Measurements from ENCODE around the gene CHST10.

The CHST10 gene

GRCh38 chr2:100426384-100426720 is 8.9 kb upstream of the CHST10 start:
- H3K27ac ChIP-seq (ENCODE audit: low read length), result no peak overlapping the region
- no peak overlapping the region for H3K4me3 ChIP-seq (ENCODE audit: low read depth in 1 of 2, low read length in 2 of 2)
- no peaks in the 10 kb centered on the region for H3K36me3 ChIP-seq (ENCODE audit: control insufficient read depth in 1 of 2, insufficient read depth in 2 of 2, low read length in 2 of 2)

GRCh38 chr2:100425573-100426383 is 8.3 kb upstream of the CHST10 start:
- H3K4me1 ChIP-seq (ENCODE audit: control insufficient read depth in 1 of 2, insufficient read depth in 2 of 2, low read length in 2 of 2), result peaks cover 0 to 6% of the 10 kb centered on the region in 2 donors
- no peaks in the 10 kb centered on the region for H3K27me3 ChIP-seq (ENCODE audit: low read depth, low read length)
- H3K36me3 ChIP-seq (ENCODE audit: control insufficient read depth in 1 of 2, insufficient read depth in 2 of 2, low read length in 2 of 2), result no peaks in the 10 kb centered on the region
- no peak overlapping the region for H3K27ac ChIP-seq (ENCODE audit: low read length)
- no peak overlapping the region for H3K4me3 ChIP-seq (ENCODE audit: low read depth in 1 of 2, low read length in 2 of 2)
- no peaks in the 10 kb centered on the region for H3K9me3 ChIP-seq (ENCODE audit: control insufficient read depth in 1 of 2, low read length in 2 of 2)

More at GRCh38 chr2:100426384-100426720, 8.9 kb upstream of the CHST10 start:
- no peaks in the 10 kb centered on the region for H3K27me3 ChIP-seq (ENCODE audit: low read depth, low read length)
- no peaks in the 10 kb centered on the region for H3K9me3 ChIP-seq (ENCODE audit: control insufficient read depth in 1 of 2, low read length in 2 of 2)
- peaks cover 0 to 6% of the 10 kb centered on the region in 2 donors for H3K4me1 ChIP-seq (ENCODE audit: control insufficient read depth in 1 of 2, insufficient read depth in 2 of 2, low read length in 2 of 2)

GRCh38 chr2:100425107-100425506 is 7.6 kb upstream of the CHST10 start:
- no peaks in the 10 kb centered on the region for H3K36me3 ChIP-seq (ENCODE audit: control insufficient read depth in 1 of 2, insufficient read depth in 2 of 2, low read length in 2 of 2)
- H3K9me3 ChIP-seq (ENCODE audit: control insufficient read depth in 1 of 2, low read length in 2 of 2), result no peaks in the 10 kb centered on the region
- H3K27me3 ChIP-seq (ENCODE audit: low read depth, low read length), result no peaks in the 10 kb centered on the region
- no peak overlapping the region for H3K4me3 ChIP-seq (ENCODE audit: low read depth in 1 of 2, low read length in 2 of 2)
- H3K27ac ChIP-seq (ENCODE audit: low read length), result no peak overlapping the region
- H3K4me1 ChIP-seq (ENCODE audit: control insufficient read depth in 1 of 2, insufficient read depth in 2 of 2, low read length in 2 of 2), result peaks cover 0 to 6% of the 10 kb centered on the region in 2 donors

GRCh38 chr2:100424277-100424875 is 6.9 kb upstream of the CHST10 start:
- Histone ChIP-seq H3K27me3 (ENCODE audit: low read depth, low read length) (no peaks in the 10 kb centered on the region), H3K27ac (ENCODE audit: low read length) (no peak overlapping the region), H3K4me3 (ENCODE audit: low read depth in 1 of 2, low read length in 2 of 2) (no peak overlapping the region)

GRCh38 chr2:100423631-100424030 is 6.2 kb upstream of the CHST10 start:
- Histone ChIP-seq H3K4me3 (ENCODE audit: low read depth in 1 of 2, low read length in 2 of 2) (no peak overlapping the region), H3K9me3 (ENCODE audit: control insufficient read depth in 1 of 2, low read length in 2 of 2) (no peaks in the 10 kb centered on the region), H3K36me3 (ENCODE audit: control insufficient read depth in 1 of 2, insufficient read depth in 2 of 2, low read length in 2 of 2) (no peaks in the 10 kb centered on the region), H3K4me1 (ENCODE audit: control insufficient read depth in 1 of 2, insufficient read depth in 2 of 2, low read length in 2 of 2) (peaks cover 0 to 6% of the 10 kb centered on the region in 2 donors), H3K27ac (ENCODE audit: low read length) (no peak overlapping the region), H3K27me3 (ENCODE audit: low read depth, low read length) (no peaks in the 10 kb centered on the region)

More at GRCh38 chr2:100424277-100424875, 6.9 kb upstream of the CHST10 start:
- Histone ChIP-seq H3K9me3 (ENCODE audit: control insufficient read depth in 1 of 2, low read length in 2 of 2) (no peaks in the 10 kb centered on the region), H3K36me3 (ENCODE audit: control insufficient read depth in 1 of 2, insufficient read depth in 2 of 2, low read length in 2 of 2) (no peaks in the 10 kb centered on the region), H3K4me1 (ENCODE audit: control insufficient read depth in 1 of 2, insufficient read depth in 2 of 2, low read length in 2 of 2) (peaks cover 0 to 6% of the 10 kb centered on the region in 2 donors)

DNA sequence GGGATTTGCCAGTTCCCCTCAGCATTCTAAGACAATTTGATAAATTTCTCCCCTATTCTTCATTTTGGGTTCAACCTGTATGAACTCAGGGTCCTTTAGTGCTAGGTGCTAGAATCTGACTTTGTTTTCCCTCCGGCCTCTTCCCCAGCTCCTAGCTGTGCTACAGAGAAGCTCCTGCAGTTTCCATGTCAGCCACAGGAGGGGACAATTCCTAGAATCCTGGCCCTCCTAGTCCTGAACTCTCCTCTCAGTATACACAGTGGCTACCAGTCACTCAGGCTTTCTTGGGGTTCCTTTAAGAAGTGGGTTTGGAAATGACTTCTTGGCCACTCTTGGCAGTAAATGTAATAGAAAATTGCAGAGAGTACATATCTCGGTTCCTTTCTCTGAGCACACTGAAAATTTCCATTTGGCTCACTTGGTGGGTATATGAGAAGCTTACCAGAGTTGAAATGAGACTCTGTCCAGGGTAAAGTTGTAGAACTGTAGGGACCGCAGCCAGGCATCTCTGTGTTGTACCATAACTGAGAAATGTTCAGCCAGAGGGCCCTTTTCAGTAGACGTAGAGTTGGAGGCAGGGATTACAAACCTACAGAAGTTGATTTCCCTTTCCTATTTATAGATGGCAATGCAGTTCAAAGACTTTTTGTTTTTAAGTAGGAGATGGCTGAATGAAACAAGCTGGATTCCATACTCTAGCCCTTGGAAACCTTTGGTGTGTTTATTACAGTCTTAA is 5.0 kb upstream of the CHST10 start:
- Histone ChIP-seq H3K27ac (ENCODE audit: low read length) (no peak overlapping the region), H3K36me3 (ENCODE audit: control insufficient read depth in 1 of 2, insufficient read depth in 2 of 2, low read length in 2 of 2) (no peaks in the 10 kb centered on the region), H3K4me1 (ENCODE audit: control insufficient read depth in 1 of 2, insufficient read depth in 2 of 2, low read length in 2 of 2) (peaks cover 0 to 6% of the 10 kb centered on the region in 2 donors), H3K4me3 (ENCODE audit: low read depth in 1 of 2, low read length in 2 of 2) (no peak overlapping the region), H3K27me3 (ENCODE audit: low read depth, low read length) (no peaks in the 10 kb centered on the region), H3K9me3 (ENCODE audit: control insufficient read depth in 1 of 2, low read length in 2 of 2) (no peaks in the 10 kb centered on the region)

- H3K27me3 ChIP-seq (ENCODE audit: low read depth, low read length), result no peaks in the 10 kb centered on the region
- H3K27ac ChIP-seq (ENCODE audit: low read length), result no peak overlapping the region
- H3K36me3 ChIP-seq (ENCODE audit: control insufficient read depth in 1 of 2, insufficient read depth in 2 of 2, low read length in 2 of 2), result no peaks in the 10 kb centered on the region
- no peaks in the 10 kb centered on the region for H3K9me3 ChIP-seq (ENCODE audit: control insufficient read depth in 1 of 2, low read length in 2 of 2)
- H3K4me1 ChIP-seq (ENCODE audit: control insufficient read depth in 1 of 2, insufficient read depth in 2 of 2, low read length in 2 of 2), result peaks cover 0 to 18% of the 10 kb centered on the region in 2 donors
- no peak overlapping the region for H3K4me3 ChIP-seq (ENCODE audit: low read depth in 1 of 2, low read length in 2 of 2)
Measured at GRCh38 chr2:100419915-100420314, 2.4 kb upstream of the CHST10 start.

DNA sequence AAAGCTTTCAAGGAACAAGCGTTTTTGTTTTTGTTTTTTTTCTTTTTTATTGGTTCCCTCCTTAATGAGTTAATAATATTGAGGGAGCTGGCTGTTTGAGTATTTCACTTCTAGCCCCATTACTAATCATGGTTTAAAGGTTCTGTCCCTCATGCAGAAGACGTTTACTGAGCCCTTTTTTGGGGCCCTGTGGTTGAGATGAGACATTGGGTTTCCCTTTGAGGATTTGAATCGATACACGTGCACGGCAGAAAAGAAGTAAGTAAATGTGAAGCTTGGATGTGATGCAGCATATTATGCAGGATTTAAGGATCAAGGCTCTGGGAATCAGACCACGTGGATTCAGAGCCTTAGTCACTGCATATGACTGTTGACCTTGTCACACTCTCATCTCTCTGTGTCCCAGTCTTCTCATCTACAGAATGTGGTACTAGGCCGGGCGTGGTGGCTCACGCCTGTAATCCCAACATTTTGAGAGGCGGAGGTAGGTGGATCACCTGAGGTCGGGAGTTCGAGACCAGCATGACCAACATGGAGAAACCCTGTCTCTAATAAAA is 1.0 kb upstream of the CHST10 start:
- no peak overlapping the region for H3K4me3 ChIP-seq (ENCODE audit: low read depth in 1 of 2, low read length in 2 of 2)
- no peaks in the 10 kb centered on the region for H3K9me3 ChIP-seq (ENCODE audit: control insufficient read depth in 1 of 2, low read length in 2 of 2)
- no peaks in the 10 kb centered on the region for H3K27me3 ChIP-seq (ENCODE audit: low read depth, low read length)
- H3K27ac ChIP-seq (ENCODE audit: low read length), result no peak overlapping the region
- no peaks in the 10 kb centered on the region for H3K36me3 ChIP-seq (ENCODE audit: control insufficient read depth in 1 of 2, insufficient read depth in 2 of 2, low read length in 2 of 2)
- H3K4me1 ChIP-seq (ENCODE audit: control insufficient read depth in 1 of 2, insufficient read depth in 2 of 2, low read length in 2 of 2), result peaks cover 0 to 12% of the 10 kb centered on the region in 2 donors

GRCh38 chr2:100417711-100418124 is 250 bp upstream of the CHST10 start:
- Histone ChIP-seq H3K27me3 (ENCODE audit: low read depth, low read length) (no peaks in the 10 kb centered on the region), H3K4me3 (ENCODE audit: low read depth in 1 of 2, low read length in 2 of 2) (peak overlapping the region; percentile 34 to 78), H3K27ac (ENCODE audit: low read length) (no peak overlapping the region), H3K9me3 (ENCODE audit: control insufficient read depth in 1 of 2, low read length in 2 of 2) (no peaks in the 10 kb centered on the region), H3K36me3 (ENCODE audit: control insufficient read depth in 1 of 2, insufficient read depth in 2 of 2, low read length in 2 of 2) (no peaks in the 10 kb centered on the region), H3K4me1 (ENCODE audit: control insufficient read depth in 1 of 2, insufficient read depth in 2 of 2, low read length in 2 of 2) (peaks cover 0 to 12% of the 10 kb centered on the region in 2 donors)

- H3K36me3 ChIP-seq (ENCODE audit: control insufficient read depth in 1 of 2, insufficient read depth in 2 of 2, low read length in 2 of 2), result no peaks in the 10 kb centered on the region
- H3K27ac ChIP-seq (ENCODE audit: low read length), result no peak overlapping the region
- H3K9me3 ChIP-seq (ENCODE audit: control insufficient read depth in 1 of 2, low read length in 2 of 2), result no peaks in the 10 kb centered on the region
- peak overlapping the region; percentile 78 to 85 for H3K4me3 ChIP-seq (ENCODE audit: low read depth in 1 of 2, low read length in 2 of 2)
- H3K4me1 ChIP-seq (ENCODE audit: control insufficient read depth in 1 of 2, insufficient read depth in 2 of 2, low read length in 2 of 2), result peaks cover 0 to 12% of the 10 kb centered on the region in 2 donors
- no peaks in the 10 kb centered on the region for H3K27me3 ChIP-seq (ENCODE audit: low read depth, low read length)
Measured at GRCh38 chr2:100416397-100416934, 1.0 kb downstream of the CHST10 start.

- no peak overlapping the region for H3K4me3 ChIP-seq (ENCODE audit: low read depth in 1 of 2, low read length in 2 of 2)
- H3K4me1 ChIP-seq (ENCODE audit: control insufficient read depth in 1 of 2, insufficient read depth in 2 of 2, low read length in 2 of 2), result peaks cover 0 to 12% of the 10 kb centered on the region in 2 donors
- H3K27ac ChIP-seq (ENCODE audit: low read length), result no peak overlapping the region
- no peaks in the 10 kb centered on the region for H3K9me3 ChIP-seq (ENCODE audit: control insufficient read depth in 1 of 2, low read length in 2 of 2)
- no peaks in the 10 kb centered on the region for H3K27me3 ChIP-seq (ENCODE audit: low read depth, low read length)
- no peaks in the 10 kb centered on the region for H3K36me3 ChIP-seq (ENCODE audit: control insufficient read depth in 1 of 2, insufficient read depth in 2 of 2, low read length in 2 of 2)
Measured at GRCh38 chr2:100413571-100413970, 3.9 kb downstream of the CHST10 start.
